HG02938 (cell line): Measurements from ENCODE around the gene EFNB1.

Experiments
- ATAC-seq: cut with Tn5 transposase; IDR thresholded peaks from one replicate; pipeline ENCODE4 v1.9.1; 2021; ENCODE audit warnings: mild to moderate bottlenecking, moderate library complexity; ENCODE audit not compliant: unreplicated experiment

Gene EFNB1

GRCh38 chrX:68880846-68881552 is 52.2 kb downstream of the EFNB1 start:
- ATAC-seq = no peak

GRCh38 chrX:68881911-68882310 is 53.1 kb downstream of the EFNB1 start:
- ATAC-seq = no peak

GRCh38 chrX:68883800-68884199 is 55.0 kb downstream of the EFNB1 start:
- no peak for ATAC-seq

GRCh38 chrX:68889249-68889648 is 60.4 kb downstream of the EFNB1 start:
- no peak for ATAC-seq
